Measurements from ENCODE around the gene CDC42EP4.

DNA sequence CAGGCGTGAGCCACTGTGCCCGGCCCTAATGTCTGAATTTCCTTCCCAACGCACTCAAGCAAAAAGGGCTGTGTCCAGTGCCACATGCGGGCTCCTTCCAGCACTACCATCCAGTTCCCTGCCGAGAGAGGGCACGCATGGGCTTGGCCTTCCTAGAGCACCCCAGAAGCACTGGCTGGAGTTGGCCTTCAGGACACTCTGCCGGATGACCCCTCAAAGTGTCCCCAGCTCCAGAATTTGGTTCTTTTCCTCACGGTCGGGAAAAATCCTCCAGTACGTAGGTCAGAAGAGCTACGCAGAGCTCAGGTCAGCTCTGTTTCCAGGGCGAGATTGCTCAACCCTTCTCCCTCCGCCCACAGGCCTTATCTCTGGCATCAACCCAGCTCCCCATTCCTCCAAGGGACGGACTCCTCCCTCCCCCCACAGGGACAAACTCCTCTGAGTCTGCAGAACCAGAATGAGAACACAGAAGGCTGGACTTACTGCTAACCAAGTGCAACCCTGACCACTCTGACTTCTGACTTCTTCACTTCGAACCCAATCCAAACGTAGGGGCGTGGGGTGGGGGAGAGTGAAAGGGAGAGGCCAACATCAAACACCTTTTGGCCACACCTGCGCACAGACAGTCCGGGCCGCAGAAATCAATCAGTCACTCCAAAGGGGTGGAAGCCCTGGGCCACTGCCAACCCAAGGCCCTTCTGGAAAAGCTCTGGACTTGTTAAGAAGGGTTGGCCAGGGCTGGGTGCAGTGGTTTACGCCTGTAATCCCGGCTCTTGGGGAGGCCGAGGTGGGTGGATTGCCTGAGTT lies 3.6 kb downstream of the CDC42EP4 start:
- TF ChIP-seq POLR2A (IDR thresholded peaks at IDR 0.05), result peak in 1 of 3 donors; percentile 28
- TF ChIP-seq, protein P1, sequence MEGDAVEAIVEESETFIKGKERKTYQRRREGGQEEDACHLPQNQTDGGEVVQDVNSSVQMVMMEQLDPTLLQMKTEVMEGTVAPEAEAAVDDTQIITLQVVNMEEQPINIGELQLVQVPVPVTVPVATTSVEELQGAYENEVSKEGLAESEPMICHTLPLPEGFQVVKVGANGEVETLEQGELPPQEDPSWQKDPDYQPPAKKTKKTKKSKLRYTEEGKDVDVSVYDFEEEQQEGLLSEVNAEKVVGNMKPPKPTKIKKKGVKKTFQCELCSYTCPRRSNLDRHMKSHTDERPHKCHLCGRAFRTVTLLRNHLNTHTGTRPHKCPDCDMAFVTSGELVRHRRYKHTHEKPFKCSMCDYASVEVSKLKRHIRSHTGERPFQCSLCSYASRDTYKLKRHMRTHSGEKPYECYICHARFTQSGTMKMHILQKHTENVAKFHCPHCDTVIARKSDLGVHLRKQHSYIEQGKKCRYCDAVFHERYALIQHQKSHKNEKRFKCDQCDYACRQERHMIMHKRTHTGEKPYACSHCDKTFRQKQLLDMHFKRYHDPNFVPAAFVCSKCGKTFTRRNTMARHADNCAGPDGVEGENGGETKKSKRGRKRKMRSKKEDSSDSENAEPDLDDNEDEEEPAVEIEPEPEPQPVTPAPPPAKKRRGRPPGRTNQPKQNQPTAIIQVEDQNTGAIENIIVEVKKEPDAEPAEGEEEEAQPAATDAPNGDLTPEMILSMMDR (IDR thresholded peaks at IDR 0.05 in 8 of 11, conservative IDR thresholded peaks at IDR 0.05 in 3 of 11), result no peak
